K562 (cell line): Measurements from ENCODE around the gene TLCD1. TPM values are rescaled to one million over a fixed set of nuclear protein-coding genes. Genes with fewer than 3 reads are reported as not detected.

Experiments used
- CC2D1A ChIP-seq: fragments of 450-650 bp; IDR thresholded peaks from 2 replicates; pipeline ENCODE4 v1.6.1; 2017; ENCODE audit warnings: mild to moderate bottlenecking
- DMBX1 ChIP-seq: fragments of 250-450 bp; sonication (Bioruptor Pico); IDR thresholded peaks from 2 replicates; pipeline ENCODE4 v1.8.0; 2022; ENCODE audit warnings: inconsistent platforms, mild to moderate bottlenecking, moderate library complexity, borderline replicate concordance
- FIP1L1 ChIP-seq: fragments of 200-400 bp; formaldehyde crosslinking; IDR thresholded peaks from 2 replicates; pipeline ENCODE4 v1.6.1; 2018; ENCODE audit warnings: mild to moderate bottlenecking, low read depth, low read length; ENCODE audit not compliant: poor library complexity, severe bottlenecking
- FOXJ2 ChIP-seq: fragments of 200-800 bp; sonication (Bioruptor generic); IDR thresholded peaks from 2 replicates; pipeline ENCODE4 v1.6.1; 2016; ENCODE audit warnings: missing genetic modification characterization, missing compliant biosample characterization
- HDAC1 ChIP-seq, 2 experiments: fragments of 450-650 bp; IDR thresholded peaks; 2 replicates each; pipeline ENCODE4 v1.6.1; 2016 to 2017; ENCODE audit warnings: inconsistent platforms in 1 of 2, mild to moderate bottlenecking in 1 of 2, moderate library complexity in 1 of 2
- HLTF ChIP-seq: fragments of 450-650 bp; IDR thresholded peaks from 2 replicates; pipeline ENCODE4 v1.6.1; 2016
- MAZ ChIP-seq, 2 experiments: fragments of 450-650 bp in 1 of 2; sonication (generic) in 1 of 2; formaldehyde crosslinking; IDR thresholded peaks in 1 of 2; conservative IDR thresholded peaks in 1 of 2; 2 replicates each; pipeline versions ENCODE4 v1.4.0 to v1.5.0; 2020; ENCODE audit warnings: mild to moderate bottlenecking in 1 of 2, missing genetic modification reagents in 1 of 2
- MBD2 ChIP-seq: sonication (generic); IDR thresholded peaks from 2 replicates; pipeline ENCODE4 v1.6.1; 2016; ENCODE audit warnings: low read depth, borderline replicate concordance
- NFATC3 ChIP-seq: fragments of 450-650 bp; IDR thresholded peaks from 2 replicates; pipeline ENCODE4 v1.6.1; 2017; ENCODE audit warnings: mild to moderate bottlenecking
- SMAD2 ChIP-seq: fragments of 150-350 bp; IDR thresholded peaks from 2 replicates; pipeline ENCODE4 v1.6.1; 2014; ENCODE audit warnings: low read depth, mild to moderate bottlenecking, low read length
- SNRNP70 ChIP-seq: fragments of 200-400 bp; formaldehyde crosslinking; optimal IDR thresholded peaks from 2 replicates; pipeline ENCODE3; 2017; ENCODE audit warnings: low read depth, low read length
- ZNF324 ChIP-seq: fragments of 250-450 bp; sonication (Bioruptor Pico); IDR thresholded peaks from 2 replicates; pipeline ENCODE4 v1.4.0; 2020; ENCODE audit warnings: mild to moderate bottlenecking
- ZNF408 ChIP-seq: fragments of 250-450 bp; sonication (Bioruptor Pico); IDR thresholded peaks from 2 replicates; pipeline ENCODE4 v1.4.0; 2020; ENCODE audit warnings: low read depth, mild to moderate bottlenecking, moderate library complexity
- ZNF507 ChIP-seq: conservative IDR thresholded peaks from 2 replicates; pipeline ENCODE4 v1.6.1; 2017; ENCODE audit warnings: missing genetic modification characterization, missing compliant biosample characterization
- ZZZ3 ChIP-seq: fragments of 450-650 bp; IDR thresholded peaks from 2 replicates; pipeline ENCODE4 v1.6.1; 2016; ENCODE audit warnings: antibody characterized with exemption, mild to moderate bottlenecking, moderate library complexity
- polyA plus RNA-seq, 8 experiments: library from polyadenylated mRNA; depleted of rRNA in 4 of 8; stranded (reverse) in 5 of 8; unstranded in 3 of 8; fragments of >200 nt; fragmentation: Nextera tagmentation in 2 of 8; fragmentation: Illumina TruSeq in 1 of 8; extraction: Ambion mirVana in 2 of 8; extraction: Trizol in 1 of 8; gene quantifications; 2 replicates each; pipeline versions ENCODE4 v1.2.1 to v1.2.3, GENCODE V29; 2011 to 2014; ENCODE audit warnings: inconsistent platforms in 1 of 8, missing spikeins in 1 of 8
- total RNA-seq, 7 experiments: library from RNA; depleted of rRNA in 6 of 7; stranded (reverse); fragments of >200 nt in 6 of 7; fragmentation: Illumina TruSeq in 2 of 7; extraction: Trizol in 2 of 7; gene quantifications; 2 replicates each; pipeline versions ENCODE4 v1.2.1 to v1.2.3, GENCODE V29; 2011 to 2021; ENCODE audit warnings: low replicate concordance in 1 of 7
- TF ChIP-seq, protein P1 (sequence below): IDR thresholded peaks from 2 replicates; pipeline ENCODE4 v1.6.1; 2011; ENCODE audit not compliant: insufficient read length; ENCODE audit errors: extremely low read depth
- TF ChIP-seq, protein P2 (sequence below): fragments of 250-450 bp; sonication (Bioruptor Pico); IDR thresholded peaks from 2 replicates; pipeline ENCODE4 v1.8.0; 2022; ENCODE audit warnings: inconsistent platforms
- TF ChIP-seq, protein P3 (sequence below): sonication (generic); formaldehyde crosslinking; IDR thresholded peaks from 2 replicates; pipeline ENCODE4 v1.8.0; 2022; ENCODE audit warnings: mild to moderate bottlenecking, missing genetic modification reagents
- TF ChIP-seq, protein P4 (sequence below), 2 experiments: fragments of 450-650 bp in 1 of 2; IDR thresholded peaks; 2 replicates each; pipeline ENCODE4 v1.6.1; 2011 to 2017; ENCODE audit warnings: low read depth in 2 of 2, antibody characterized with exemption in 1 of 2, borderline replicate concordance in 1 of 2, low read length in 1 of 2, mild to moderate bottlenecking in 1 of 2, mixed read lengths in 1 of 2; ENCODE audit not compliant: control insufficient read depth in 1 of 2

The TLCD1 gene
- total and polyA plus RNA-seq, 9 of the 15 experiments (the other 6 are each of a cell fraction or from before 2014, with no cell fraction given): 6.8 to 37.7 (median 21.7) TPM

DNA sequence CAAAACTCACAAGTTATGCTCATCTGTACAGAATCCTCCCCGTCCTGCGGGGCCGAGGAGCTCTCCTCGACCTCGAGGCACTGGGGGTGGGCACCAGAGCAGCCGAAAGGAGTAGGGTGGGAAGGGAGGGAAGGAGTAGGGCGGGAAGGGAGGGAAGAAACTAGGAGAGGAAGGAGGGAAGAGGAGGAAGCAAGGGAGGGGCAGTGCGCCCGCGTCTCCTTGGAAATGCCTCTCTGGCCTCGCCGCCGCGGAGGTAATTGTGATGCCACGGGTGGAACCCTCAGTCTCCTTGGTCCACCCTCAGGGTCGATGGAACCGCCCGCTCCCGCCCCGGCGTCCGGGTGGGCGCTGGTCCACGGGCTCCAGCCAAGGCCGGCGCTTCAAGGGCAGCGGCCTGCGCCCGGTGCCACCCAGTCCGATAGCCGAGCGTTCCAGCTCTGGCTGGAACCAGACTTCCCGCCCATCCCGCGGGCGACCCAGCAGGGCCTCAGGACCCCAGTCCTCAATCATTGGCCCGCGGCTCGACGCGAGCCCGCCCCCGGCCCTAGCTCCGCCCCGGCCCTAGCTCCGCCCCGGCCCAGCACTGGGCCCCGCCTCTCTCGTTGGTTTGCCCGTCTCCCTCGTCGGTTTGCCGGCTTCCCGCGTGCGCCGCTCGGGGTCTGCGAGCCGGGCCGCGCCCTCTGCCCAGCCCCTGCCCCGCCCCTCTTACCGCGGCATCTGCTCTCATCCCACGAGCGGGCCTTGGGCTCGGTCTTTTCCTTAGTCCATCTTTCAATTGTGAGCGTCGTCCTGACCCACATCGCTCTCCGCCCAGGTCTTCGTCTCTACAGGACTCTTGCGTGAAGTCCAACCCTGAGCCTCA, 14.9 kb downstream of the TLCD1 start (continued):
- TF ChIP-seq SNRNP70 (no peak), ZZZ3 (no peak), HDAC1 (IDR thresholded peaks at IDR 0.05) (peak in 1 of 2 experiments; percentile 79; a peak in 2 of 4 replicates), MAZ (CRISPR knock-in tag; conservative IDR thresholded peaks at IDR 0.05 in 1 of 2, IDR thresholded peaks at IDR 0.05 in 1 of 2) (peak; percentile 77 to 79), FOXJ2 (tag) (no peak), SMAD2 (no peak), ZNF507 (tag) (no peak), NFATC3 (no peak), MBD2 (no peak; the same call in 1 of the 2 replicates), DMBX1 (no peak), ZNF324 (CRISPR knock-in tag) (no peak), FIP1L1 (peak; percentile 82), HLTF (peak; percentile 37; the same call in 1 of the 2 replicates), CC2D1A (no peak), ZNF408 (CRISPR knock-in tag) (no peak)
- TF ChIP-seq, protein P1, sequence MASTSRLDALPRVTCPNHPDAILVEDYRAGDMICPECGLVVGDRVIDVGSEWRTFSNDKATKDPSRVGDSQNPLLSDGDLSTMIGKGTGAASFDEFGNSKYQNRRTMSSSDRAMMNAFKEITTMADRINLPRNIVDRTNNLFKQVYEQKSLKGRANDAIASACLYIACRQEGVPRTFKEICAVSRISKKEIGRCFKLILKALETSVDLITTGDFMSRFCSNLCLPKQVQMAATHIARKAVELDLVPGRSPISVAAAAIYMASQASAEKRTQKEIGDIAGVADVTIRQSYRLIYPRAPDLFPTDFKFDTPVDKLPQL: no peak
- TF ChIP-seq, protein P2, sequence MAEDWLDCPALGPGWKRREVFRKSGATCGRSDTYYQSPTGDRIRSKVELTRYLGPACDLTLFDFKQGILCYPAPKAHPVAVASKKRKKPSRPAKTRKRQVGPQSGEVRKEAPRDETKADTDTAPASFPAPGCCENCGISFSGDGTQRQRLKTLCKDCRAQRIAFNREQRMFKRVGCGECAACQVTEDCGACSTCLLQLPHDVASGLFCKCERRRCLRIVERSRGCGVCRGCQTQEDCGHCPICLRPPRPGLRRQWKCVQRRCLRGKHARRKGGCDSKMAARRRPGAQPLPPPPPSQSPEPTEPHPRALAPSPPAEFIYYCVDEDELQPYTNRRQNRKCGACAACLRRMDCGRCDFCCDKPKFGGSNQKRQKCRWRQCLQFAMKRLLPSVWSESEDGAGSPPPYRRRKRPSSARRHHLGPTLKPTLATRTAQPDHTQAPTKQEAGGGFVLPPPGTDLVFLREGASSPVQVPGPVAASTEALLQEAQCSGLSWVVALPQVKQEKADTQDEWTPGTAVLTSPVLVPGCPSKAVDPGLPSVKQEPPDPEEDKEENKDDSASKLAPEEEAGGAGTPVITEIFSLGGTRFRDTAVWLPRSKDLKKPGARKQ (CRISPR knock-in tag): no peak
- TF ChIP-seq, protein P3, sequence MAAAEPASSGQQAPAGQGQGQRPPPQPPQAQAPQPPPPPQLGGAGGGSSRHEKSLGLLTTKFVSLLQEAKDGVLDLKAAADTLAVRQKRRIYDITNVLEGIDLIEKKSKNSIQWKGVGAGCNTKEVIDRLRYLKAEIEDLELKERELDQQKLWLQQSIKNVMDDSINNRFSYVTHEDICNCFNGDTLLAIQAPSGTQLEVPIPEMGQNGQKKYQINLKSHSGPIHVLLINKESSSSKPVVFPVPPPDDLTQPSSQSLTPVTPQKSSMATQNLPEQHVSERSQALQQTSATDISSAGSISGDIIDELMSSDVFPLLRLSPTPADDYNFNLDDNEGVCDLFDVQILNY (CRISPR knock-in tag): no peak
- TF ChIP-seq, protein P4, sequence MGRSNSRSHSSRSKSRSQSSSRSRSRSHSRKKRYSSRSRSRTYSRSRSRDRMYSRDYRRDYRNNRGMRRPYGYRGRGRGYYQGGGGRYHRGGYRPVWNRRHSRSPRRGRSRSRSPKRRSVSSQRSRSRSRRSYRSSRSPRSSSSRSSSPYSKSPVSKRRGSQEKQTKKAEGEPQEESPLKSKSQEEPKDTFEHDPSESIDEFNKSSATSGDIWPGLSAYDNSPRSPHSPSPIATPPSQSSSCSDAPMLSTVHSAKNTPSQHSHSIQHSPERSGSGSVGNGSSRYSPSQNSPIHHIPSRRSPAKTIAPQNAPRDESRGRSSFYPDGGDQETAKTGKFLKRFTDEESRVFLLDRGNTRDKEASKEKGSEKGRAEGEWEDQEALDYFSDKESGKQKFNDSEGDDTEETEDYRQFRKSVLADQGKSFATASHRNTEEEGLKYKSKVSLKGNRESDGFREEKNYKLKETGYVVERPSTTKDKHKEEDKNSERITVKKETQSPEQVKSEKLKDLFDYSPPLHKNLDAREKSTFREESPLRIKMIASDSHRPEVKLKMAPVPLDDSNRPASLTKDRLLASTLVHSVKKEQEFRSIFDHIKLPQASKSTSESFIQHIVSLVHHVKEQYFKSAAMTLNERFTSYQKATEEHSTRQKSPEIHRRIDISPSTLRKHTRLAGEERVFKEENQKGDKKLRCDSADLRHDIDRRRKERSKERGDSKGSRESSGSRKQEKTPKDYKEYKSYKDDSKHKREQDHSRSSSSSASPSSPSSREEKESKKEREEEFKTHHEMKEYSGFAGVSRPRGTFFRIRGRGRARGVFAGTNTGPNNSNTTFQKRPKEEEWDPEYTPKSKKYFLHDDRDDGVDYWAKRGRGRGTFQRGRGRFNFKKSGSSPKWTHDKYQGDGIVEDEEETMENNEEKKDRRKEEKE (IDR thresholded peaks at IDR 0.05; ENCODE audit: borderline replicate concordance in 1 of 2, control insufficient read depth in 1 of 2, low read depth in 2 of 2, low read length in 1 of 2): no peak
